WI38 (cell line): ENCODE data around the gene ZG16.

ENCODE experiments used
- H3K4me3 ChIP-seq: 2 replicates; pipeline ENCODE4 v1.5.1; 2011; ENCODE audit warnings: low read depth, mild to moderate bottlenecking, control low read depth, low read length
- CTCF ChIP-seq: IDR thresholded peaks from 2 replicates; pipeline ENCODE4 v1.5.1; 2012; ENCODE audit warnings: low read depth, mild to moderate bottlenecking, control low read depth, low read length

ZG16 gene

GRCh38 chr16:29810699-29811169 lies 32.7 kb downstream of the ZG16 start:
- no peak for TF ChIP-seq CTCF
- H3K4me3 ChIP-seq: no peak overlapping the region

GRCh38 chr16:29811170-29811895 lies 33.3 kb downstream of the ZG16 start:
- peak overlapping the region; percentile 67 for H3K4me3 ChIP-seq
- no peak for TF ChIP-seq CTCF

GRCh38 chr16:29811896-29812665 lies 34.0 kb downstream of the ZG16 start, which contains the start of gene PRRT2:
TSS of gene PRRT2 (plus strand) at chr16:29812193. CDS start at chr16:29813055, 862 bp downstream.
- H3K4me3 ChIP-seq: peak within 1 kb of the TSS; percentile 67
- TF ChIP-seq CTCF: no peak

- H3K4me3 ChIP-seq: peak overlapping the region; percentile 67
- no peak for TF ChIP-seq CTCF
These were observed 34.9 kb downstream of the ZG16 start for GRCh38 chr16:29812754-29813643.

GRCh38 chr16:29813644-29814562 lies 35.8 kb downstream of the ZG16 start:
- no peak overlapping the region for H3K4me3 ChIP-seq
- no peak for TF ChIP-seq CTCF

GRCh38 chr16:29814592-29814991 lies 36.5 kb downstream of the ZG16 start:
- no peak for TF ChIP-seq CTCF
- no peak overlapping the region for H3K4me3 ChIP-seq
